HG02798 (cell line): ENCODE data around the gene COL19A1.

ENCODE experiments used
- ATAC-seq: cut with Tn5 transposase; IDR thresholded peaks from one replicate; pipeline ENCODE4 v1.9.1; 2021; ENCODE audit warnings: mild to moderate bottlenecking; ENCODE audit not compliant: unreplicated experiment, poor library complexity

The COL19A1 gene

GRCh38 chr6:70111737-70112136 is 245.4 kb downstream of the COL19A1 start:
- ATAC-seq: no peak

GRCh38 chr6:70112716-70113115 is 246.4 kb downstream of the COL19A1 start:
- ATAC-seq: no peak

- ATAC-seq: no peak
These were observed 246.8 kb downstream of the COL19A1 start for GRCh38 chr6:70113171-70113570.

GRCh38 chr6:70118670-70119069 is 252.3 kb downstream of the COL19A1 start:
- ATAC-seq: no peak

- no peak for ATAC-seq
These were observed 253.0 kb downstream of the COL19A1 start for GRCh38 chr6:70119218-70119835.

GRCh38 chr6:70124443-70124842 is 258.1 kb downstream of the COL19A1 start:
- no peak for ATAC-seq

GRCh38 chr6:70124882-70125545 is 258.7 kb downstream of the COL19A1 start:
- no peak for ATAC-seq

GRCh38 chr6:70125602-70126001 is 259.2 kb downstream of the COL19A1 start:
- ATAC-seq: no peak

GRCh38 chr6:70129341-70129740 is 263.0 kb downstream of the COL19A1 start:
- no peak for ATAC-seq

GRCh38 chr6:70130865-70131264 is 264.5 kb downstream of the COL19A1 start:
- peak; percentile 5 for ATAC-seq

- peak; percentile 94 for ATAC-seq
These were observed 265.2 kb downstream of the COL19A1 start for GRCh38 chr6:70131528-70131927.

GRCh38 chr6:70133246-70133645 is 266.9 kb downstream of the COL19A1 start:
- no peak for ATAC-seq

GRCh38 chr6:70134542-70134941 is 268.2 kb downstream of the COL19A1 start:
- ATAC-seq: no peak

GRCh38 chr6:70135219-70136160 is 269.1 kb downstream of the COL19A1 start:
- ATAC-seq: no peak

- no peak for ATAC-seq
These were observed 270.6 kb downstream of the COL19A1 start for GRCh38 chr6:70136996-70137395.

GRCh38 chr6:70140496-70140895 is 274.1 kb downstream of the COL19A1 start:
- ATAC-seq: no peak

- no peak for ATAC-seq
These were observed 275.7 kb downstream of the COL19A1 start for GRCh38 chr6:70142034-70142433.

- ATAC-seq: no peak
These were observed 278.8 kb downstream of the COL19A1 start for GRCh38 chr6:70145178-70145577.

GRCh38 chr6:70149209-70149788 is 282.9 kb downstream of the COL19A1 start:
- ATAC-seq: no peak

GRCh38 chr6:70150521-70150920 is 284.2 kb downstream of the COL19A1 start:
- no peak for ATAC-seq

- ATAC-seq: no peak
These were observed 285.3 kb downstream of the COL19A1 start for GRCh38 chr6:70151616-70152015.
